Suprapubic skin (tissue), 4 donors: ENCODE data around the gene GPLD1. TPM values are rescaled to one million over a fixed set of nuclear protein-coding genes. Genes with fewer than 3 reads are reported as not detected.
"Not testable (repeated sequence)": the region's sequence is repeated elsewhere in the genome, so short reads cannot be mapped to it uniquely, and the experiment has no call there.

Experiments
- DNase-seq, 2 donors: peaks; one replicate each; pipeline ENCODE4 v3.0.0-alpha.2; 2019; ENCODE audit warnings: low spot score in 2 of 2
- H3K27ac ChIP-seq: fragments of 200-600 bp; sonication (generic); one replicate; pipeline ENCODE4 v1.5.1; 2019
- H3K27me3 ChIP-seq: fragments of 200-600 bp; sonication (generic); one replicate; pipeline ENCODE4 v1.5.1; 2019
- H3K36me3 ChIP-seq: fragments of 200-600 bp; sonication (generic); one replicate; pipeline ENCODE4 v1.5.1; 2019
- H3K4me1 ChIP-seq: fragments of 200-600 bp; sonication (generic); one replicate; pipeline ENCODE4 v1.5.1; 2019
- H3K4me3 ChIP-seq: fragments of 200-600 bp; sonication (generic); one replicate; pipeline ENCODE4 v1.5.1; 2019; ENCODE audit warnings: mild to moderate bottlenecking
- H3K9me3 ChIP-seq: fragments of 200-600 bp; sonication (generic); one replicate; pipeline ENCODE4 v1.5.1; 2019
- EP300 ChIP-seq: sonication (generic); formaldehyde crosslinking; IDR thresholded peaks from one replicate; pipeline ENCODE4 v1.6.1; 2017; ENCODE audit warnings: antibody characterized with exemption
- POLR2A ChIP-seq, 2 donors: fragments of 450-650 bp; IDR thresholded peaks; one replicate each; pipeline ENCODE4 v1.6.1; 2017; ENCODE audit warnings: antibody characterized with exemption in 2 of 2, mild to moderate bottlenecking in 2 of 2, moderate library complexity in 2 of 2
- POLR2AphosphoS5 ChIP-seq, 3 donors: sonication (generic); formaldehyde crosslinking; IDR thresholded peaks; one replicate each; pipeline ENCODE4 v1.6.1; 2017; ENCODE audit warnings: antibody characterized with exemption in 3 of 3
- WGBS: methylation state at CpG from one replicate; pipeline ENCODE4 v1.1.5; 2018; 5-methylcytosine and 5-hydroxymethylcytosine counted together
- total RNA-seq, 4 donors: library from RNA; depleted of rRNA; stranded (reverse); fragments of >200 nt; gene quantifications; one replicate each; pipeline ENCODE4 v1.1.0, GENCODE V29; 2016
- TF ChIP-seq, protein P1 (sequence below), 2 donors: fragments of 200-600 bp in 1 of 2; fragments of 450-650 bp in 1 of 2; sonication (generic) in 1 of 2; IDR thresholded peaks; one replicate each; pipeline ENCODE4 v1.5.1; 2016 to 2019; ENCODE audit warnings: antibody characterized with exemption in 2 of 2, mild to moderate bottlenecking in 1 of 2, moderate library complexity in 1 of 2

Gene GPLD1
- total RNA-seq, 4 donors from 2014 or later, result 28.9 to 55.3 (median 38.1) TPM

DNA sequence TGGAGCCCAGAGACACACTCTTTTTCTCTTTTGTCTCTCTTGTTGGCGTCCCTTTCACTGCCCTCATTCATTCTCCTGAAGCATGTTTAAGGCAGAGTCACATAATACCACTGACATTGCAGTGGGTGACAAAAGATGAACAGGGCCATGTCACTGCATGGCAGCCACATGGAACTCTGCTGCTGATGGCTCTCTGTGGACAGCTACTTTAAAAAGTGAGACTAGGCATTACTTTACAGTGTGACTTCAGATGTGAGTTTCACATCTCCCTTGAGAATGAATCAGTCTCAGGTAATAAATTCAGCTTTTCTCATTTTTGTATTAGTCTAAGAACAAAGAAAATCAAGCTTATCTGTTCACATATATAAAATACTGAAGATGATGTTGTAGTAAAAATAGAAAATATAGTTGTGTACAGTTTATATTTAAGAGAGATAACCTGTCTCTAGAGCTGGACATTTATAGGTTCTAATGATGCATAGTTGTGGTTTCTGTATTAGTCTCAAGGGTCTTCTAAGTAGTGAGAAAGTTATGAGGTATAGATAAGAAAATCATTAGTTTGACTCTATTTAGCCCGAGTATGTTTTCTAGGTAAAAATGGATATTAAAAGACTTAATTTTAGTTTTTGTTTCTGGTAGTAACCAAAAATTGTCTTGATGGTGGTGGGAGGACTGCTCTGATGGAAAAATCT is 80.5 kb downstream of the GPLD1 start:
- H3K9me3 ChIP-seq, result no peaks in the 10 kb centered on the region
- no peak overlapping the region for H3K27ac ChIP-seq
- H3K36me3 ChIP-seq, result peaks cover 44% of the 10 kb centered on the region
- DNase-seq, result no peak
- no peak overlapping the region for H3K4me3 ChIP-seq
- H3K27me3 ChIP-seq, result no peaks in the 10 kb centered on the region
- WGBS, result 86% methylated on average over 2 of the region's 2 CpGs
- H3K4me1 ChIP-seq, result peaks cover 14% of the 10 kb centered on the region
- no peak for TF ChIP-seq POLR2A (IDR thresholded peaks at IDR 0.05)
- no peak for TF ChIP-seq EP300
- TF ChIP-seq, protein P1, sequence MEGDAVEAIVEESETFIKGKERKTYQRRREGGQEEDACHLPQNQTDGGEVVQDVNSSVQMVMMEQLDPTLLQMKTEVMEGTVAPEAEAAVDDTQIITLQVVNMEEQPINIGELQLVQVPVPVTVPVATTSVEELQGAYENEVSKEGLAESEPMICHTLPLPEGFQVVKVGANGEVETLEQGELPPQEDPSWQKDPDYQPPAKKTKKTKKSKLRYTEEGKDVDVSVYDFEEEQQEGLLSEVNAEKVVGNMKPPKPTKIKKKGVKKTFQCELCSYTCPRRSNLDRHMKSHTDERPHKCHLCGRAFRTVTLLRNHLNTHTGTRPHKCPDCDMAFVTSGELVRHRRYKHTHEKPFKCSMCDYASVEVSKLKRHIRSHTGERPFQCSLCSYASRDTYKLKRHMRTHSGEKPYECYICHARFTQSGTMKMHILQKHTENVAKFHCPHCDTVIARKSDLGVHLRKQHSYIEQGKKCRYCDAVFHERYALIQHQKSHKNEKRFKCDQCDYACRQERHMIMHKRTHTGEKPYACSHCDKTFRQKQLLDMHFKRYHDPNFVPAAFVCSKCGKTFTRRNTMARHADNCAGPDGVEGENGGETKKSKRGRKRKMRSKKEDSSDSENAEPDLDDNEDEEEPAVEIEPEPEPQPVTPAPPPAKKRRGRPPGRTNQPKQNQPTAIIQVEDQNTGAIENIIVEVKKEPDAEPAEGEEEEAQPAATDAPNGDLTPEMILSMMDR (IDR thresholded peaks at IDR 0.05), result no peak
- TF ChIP-seq POLR2AphosphoS5 (IDR thresholded peaks at IDR 0.05), result no peak

DNA sequence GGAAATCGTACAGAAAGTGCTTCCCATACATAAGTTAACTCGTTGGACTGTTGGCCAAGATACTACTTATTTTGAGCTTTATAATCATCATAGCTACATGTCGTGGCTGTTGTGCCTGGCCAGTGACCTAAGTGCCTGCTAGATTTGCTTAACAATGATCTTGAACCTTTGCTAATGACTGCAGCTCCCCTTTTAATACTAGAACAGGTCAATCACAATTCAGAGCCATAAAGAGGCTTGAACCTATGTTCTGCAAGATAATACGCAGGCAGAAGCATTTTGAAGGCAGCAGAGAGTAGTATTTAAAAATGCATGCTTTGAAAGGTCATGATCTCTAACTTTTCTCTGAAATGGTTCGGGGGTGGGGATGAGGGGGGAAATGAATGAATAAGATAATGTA is 84.1 kb downstream of the GPLD1 start:
- Histone ChIP-seq H3K9me3 (no peaks in the 10 kb centered on the region), H3K4me1 (peaks cover 26% of the 10 kb centered on the region), H3K4me3 (no peak overlapping the region), H3K27me3 (no peaks in the 10 kb centered on the region), H3K36me3 (peaks cover 16% of the 10 kb centered on the region), H3K27ac (no peak overlapping the region)
- no peak for TF ChIP-seq POLR2AphosphoS5 (IDR thresholded peaks at IDR 0.05)
- no peak for TF ChIP-seq POLR2A (IDR thresholded peaks at IDR 0.05)
- TF ChIP-seq, protein P1 (IDR thresholded peaks at IDR 0.05), result no peak
- 91% methylated on average over 5 of the region's 5 CpGs for WGBS
- no peak for DNase-seq

DNA sequence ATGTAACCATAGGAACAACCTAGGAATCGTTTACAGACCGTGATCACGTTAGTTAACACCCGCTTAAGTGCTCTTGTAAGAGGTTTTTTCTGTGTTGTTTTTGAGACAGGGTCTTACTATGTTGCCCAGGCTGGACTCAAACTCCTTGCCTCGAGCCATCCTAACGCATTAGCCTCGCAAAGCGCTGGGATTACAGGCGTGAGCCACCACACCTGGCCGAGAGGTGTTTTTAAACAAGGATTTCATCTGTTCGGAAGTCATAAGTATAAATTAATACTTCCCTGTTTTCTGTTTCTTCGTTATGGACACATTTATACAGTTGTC is 85.9 kb downstream of the GPLD1 start:
- DNase-seq, result no peak

DNA sequence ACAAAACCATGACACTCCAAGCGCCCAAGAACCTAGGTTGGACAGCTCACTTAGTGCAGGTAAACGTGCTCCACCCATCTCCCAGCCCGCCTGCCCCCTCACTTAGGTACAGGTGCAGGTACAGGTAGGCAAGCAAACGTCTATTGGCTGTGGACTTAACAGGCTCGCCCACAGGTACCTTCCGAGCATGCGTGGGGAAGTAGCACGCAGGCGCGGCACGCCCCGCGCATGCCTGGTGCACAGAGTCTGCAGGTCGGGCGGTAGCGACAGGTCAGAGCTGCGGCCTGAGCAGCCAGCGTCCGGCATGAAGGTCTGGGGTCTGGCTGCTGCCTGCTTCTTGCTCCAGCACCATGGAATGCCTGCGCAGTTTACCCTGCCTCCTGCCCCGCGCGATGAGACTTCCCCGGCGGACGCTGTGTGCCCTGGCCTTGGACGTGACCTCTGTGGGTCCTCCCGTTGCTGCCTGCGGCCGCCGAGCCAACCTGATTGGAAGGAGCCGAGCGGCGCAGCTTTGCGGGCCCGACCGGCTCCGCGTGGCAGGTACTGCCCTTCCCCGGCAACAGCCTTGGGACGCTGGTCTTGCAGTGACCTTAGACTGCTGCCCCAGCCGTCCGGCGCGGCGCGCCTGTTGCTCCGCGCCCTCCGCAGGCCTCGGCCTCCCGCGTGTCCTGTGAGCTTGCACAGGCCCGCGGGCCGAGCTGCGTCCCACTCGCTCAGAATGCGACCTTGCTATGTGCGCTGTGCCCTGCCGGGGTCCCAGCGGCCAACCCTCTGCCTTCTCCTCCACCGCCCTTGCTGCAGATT is 86.5 kb downstream of the GPLD1 start, which contains the start of gene MRS2:
TSS of gene MRS2 (plus strand) at position 240 of the 804 bp plus-strand sequence. CDS start at position 351, 111 bp downstream.
- no peak for TF ChIP-seq EP300
- Histone ChIP-seq H3K36me3 (peaks cover 11% of the 10 kb centered on the region), H3K27ac (peak within 1 kb of the TSS; percentile 82), H3K4me3 (peak within 1 kb of the TSS; percentile 95), H3K27me3 (peaks cover 9% of the 10 kb centered on the region), H3K4me1 (peaks cover 26% of the 10 kb centered on the region), H3K9me3 (no peaks in the 10 kb centered on the region)
- DNase-seq, result peak; percentile 77 to 87
- WGBS, result 0% methylated on average over 5 of the region's 63 CpGs

More for the DNA sequence above, 85.9 kb downstream of the GPLD1 start:
- peaks cover 13% of the 10 kb centered on the region for H3K36me3 ChIP-seq
- H3K9me3 ChIP-seq, result no peaks in the 10 kb centered on the region
- peaks cover 9% of the 10 kb centered on the region for H3K27me3 ChIP-seq
- peaks cover 26% of the 10 kb centered on the region for H3K4me1 ChIP-seq
- TF ChIP-seq POLR2A (IDR thresholded peaks at IDR 0.05) (no peak), POLR2AphosphoS5 (IDR thresholded peaks at IDR 0.05) (no peak), EP300 (no peak)
- TF ChIP-seq, protein P1 (IDR thresholded peaks at IDR 0.05), result no peak
- H3K4me3 ChIP-seq, result peak overlapping the region; percentile 95
- 6% methylated on average over 12 of the region's 12 CpGs for WGBS
- H3K27ac ChIP-seq, result peak overlapping the region; percentile 82

DNA sequence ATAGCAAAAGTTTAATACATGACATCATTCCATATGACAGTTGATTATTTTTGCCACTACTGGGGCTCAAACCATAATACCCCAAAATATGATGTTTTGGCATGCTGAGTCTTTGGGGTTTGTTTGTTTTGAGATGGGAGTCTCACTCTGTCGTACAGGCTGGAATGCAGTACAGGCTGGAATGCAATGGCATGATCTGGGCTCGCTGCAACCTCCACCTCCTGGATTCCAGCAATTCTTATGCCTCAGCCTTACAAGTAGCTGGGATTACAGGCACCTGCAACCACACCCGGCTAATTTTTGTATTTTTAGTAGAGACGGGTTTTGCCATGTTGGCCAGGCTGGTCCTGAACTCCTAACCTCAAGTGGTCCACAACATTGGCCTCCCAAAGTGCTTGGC is 87.9 kb downstream of the GPLD1 start:
- H3K36me3 ChIP-seq, result peaks cover 3% of the 10 kb centered on the region
- no peak for DNase-seq
- 67% methylated on average over 4 of the region's 4 CpGs for WGBS
- no peaks in the 10 kb centered on the region for H3K9me3 ChIP-seq
- H3K4me1 ChIP-seq, result peaks cover 26% of the 10 kb centered on the region
- H3K27ac ChIP-seq, result no peak overlapping the region
- H3K27me3 ChIP-seq, result peaks cover 9% of the 10 kb centered on the region
- H3K4me3 ChIP-seq, result no peak overlapping the region
- TF ChIP-seq POLR2A (IDR thresholded peaks at IDR 0.05), result no peak

DNA sequence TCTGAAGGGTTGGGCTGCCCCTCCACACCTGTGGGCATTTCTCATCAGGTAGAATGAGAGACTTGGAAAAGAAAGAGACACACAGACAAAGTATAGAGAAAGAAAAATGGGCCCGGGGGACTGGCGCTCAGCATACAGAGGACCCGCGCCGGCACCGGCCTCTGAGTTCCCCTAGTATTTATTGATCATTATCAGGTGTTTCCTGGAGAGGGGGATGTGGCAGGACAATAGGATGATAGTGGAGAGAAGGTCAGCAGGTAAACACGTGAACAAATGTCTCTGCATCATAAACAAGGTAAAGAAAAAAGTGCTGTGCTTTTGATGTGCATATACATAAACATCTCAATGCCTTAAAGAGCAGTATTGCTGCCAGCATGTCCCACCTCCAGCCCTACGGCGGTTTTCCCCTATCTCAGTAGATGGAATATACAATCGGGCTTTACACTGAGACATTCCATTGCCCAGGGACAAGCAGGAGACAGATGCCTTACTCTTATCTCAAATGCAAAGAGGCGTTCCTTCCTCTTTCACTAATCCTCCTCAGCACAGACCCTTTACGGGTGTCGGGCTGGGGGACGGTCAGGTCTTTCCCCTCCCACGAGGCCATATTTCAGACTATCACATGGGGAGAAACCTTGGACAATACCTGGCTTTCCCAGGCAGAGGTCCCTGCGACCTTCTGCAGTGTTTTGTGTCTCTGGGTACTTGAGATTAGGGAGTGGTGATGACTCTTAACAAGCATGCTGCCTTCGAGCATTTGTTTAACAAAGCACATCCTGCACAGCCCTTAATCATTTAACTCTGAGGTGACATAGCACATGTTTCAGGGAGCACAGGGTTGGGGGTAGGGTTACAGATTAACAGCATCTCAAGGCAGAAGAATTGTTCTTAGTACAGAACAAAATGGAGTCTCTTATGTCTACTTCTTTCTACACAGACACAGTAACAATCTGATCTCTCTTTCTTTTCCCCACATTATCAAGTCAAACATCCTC is 89.0 kb downstream of the GPLD1 start:
- not testable (repeated sequence) for H3K27me3 ChIP-seq, H3K9me3 ChIP-seq, DNase-seq, H3K27ac ChIP-seq, H3K4me3 ChIP-seq, H3K36me3 ChIP-seq
- 20% methylated on average over 15 of the region's 17 CpGs for WGBS
- H3K4me1 ChIP-seq, result peaks cover 26% of the 10 kb centered on the region
